HG02970 (cell line): ENCODE results near the gene DNAAF9.

Experiments used
- ATAC-seq: cut with Tn5 transposase; IDR thresholded peaks from one replicate; pipeline ENCODE4 v1.9.1; 2021; ENCODE audit warnings: mild to moderate bottlenecking, moderate library complexity, moderate number of reproducible peaks; ENCODE audit not compliant: unreplicated experiment, low FRiP score

Gene DNAAF9

DNA sequence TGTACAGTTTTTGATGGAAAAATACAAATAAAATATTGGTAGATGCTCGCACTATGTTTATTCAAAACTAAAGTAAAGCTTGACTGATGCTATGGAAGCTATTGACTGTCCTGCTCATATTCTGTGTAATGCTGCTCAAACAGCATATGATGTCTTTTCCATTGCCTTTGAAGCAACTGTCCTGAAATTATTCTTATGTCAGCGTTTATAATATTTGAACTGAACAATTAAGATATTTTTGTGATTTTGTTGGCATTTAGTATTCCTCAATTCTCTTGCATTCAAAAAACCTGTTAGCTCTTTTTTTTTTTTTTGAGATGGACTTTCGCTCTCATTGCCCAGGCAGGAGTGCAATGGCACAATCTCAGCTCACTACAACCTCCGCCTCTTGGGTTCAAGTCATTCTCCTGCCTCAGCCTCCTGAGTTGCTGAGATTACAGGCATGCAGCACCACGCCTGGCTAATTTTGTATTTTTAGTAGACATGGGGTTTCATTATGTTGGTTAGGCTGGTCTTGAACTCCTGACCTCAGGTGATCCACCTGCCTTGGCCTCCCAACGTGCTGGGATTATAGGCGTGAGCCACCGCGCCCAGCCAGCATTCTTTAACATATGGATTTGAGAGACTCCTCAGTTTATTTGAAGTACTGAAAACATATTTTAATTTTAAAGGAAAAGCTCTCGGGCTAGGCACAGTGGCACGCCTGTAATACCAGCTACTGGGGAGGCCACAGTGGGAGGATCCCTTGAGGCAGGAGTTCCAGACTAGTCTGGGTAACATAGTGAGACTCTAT lies 5.3 kb upstream of the DNAAF9 start:
- no peak for ATAC-seq

DNA sequence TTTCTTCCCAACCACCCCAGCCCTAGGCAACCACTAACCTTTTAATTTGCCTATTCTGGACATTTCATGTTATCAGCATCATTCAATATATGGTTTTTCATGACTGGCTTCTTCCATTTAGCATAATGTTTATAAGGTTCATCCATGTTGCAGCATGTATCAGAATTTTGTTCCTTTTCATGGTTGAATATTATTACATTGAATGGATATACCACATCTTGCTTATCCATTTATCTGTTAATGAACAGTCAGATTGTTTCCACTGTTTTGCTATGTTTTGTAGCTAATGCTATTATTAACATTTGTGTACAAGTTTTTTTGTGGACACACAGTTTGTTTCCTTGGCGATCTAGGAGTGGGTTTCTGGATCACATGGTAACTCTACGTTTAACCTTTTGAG lies 3.0 kb upstream of the DNAAF9 start:
- ATAC-seq, result no peak

DNA sequence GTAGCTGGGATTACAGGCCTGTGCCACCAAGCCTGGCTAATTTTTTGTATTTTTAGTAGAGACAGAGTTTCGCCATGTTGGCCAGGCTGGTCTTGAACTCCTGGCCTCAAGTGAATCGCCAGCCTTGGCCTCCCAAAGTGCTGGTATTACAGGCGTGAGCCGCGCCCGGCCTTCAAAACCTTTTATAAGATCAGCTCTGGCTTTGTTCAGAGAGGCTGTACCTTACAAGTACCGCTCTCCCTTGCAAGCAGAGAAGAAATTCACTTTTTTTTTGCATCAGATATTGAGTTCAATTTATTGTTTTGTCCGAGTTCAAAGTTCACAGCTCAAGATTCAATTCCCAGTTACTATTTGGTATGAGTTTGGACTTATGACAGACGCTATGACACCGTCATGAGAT lies 1.9 kb upstream of the DNAAF9 start:
- no peak for ATAC-seq

DNA sequence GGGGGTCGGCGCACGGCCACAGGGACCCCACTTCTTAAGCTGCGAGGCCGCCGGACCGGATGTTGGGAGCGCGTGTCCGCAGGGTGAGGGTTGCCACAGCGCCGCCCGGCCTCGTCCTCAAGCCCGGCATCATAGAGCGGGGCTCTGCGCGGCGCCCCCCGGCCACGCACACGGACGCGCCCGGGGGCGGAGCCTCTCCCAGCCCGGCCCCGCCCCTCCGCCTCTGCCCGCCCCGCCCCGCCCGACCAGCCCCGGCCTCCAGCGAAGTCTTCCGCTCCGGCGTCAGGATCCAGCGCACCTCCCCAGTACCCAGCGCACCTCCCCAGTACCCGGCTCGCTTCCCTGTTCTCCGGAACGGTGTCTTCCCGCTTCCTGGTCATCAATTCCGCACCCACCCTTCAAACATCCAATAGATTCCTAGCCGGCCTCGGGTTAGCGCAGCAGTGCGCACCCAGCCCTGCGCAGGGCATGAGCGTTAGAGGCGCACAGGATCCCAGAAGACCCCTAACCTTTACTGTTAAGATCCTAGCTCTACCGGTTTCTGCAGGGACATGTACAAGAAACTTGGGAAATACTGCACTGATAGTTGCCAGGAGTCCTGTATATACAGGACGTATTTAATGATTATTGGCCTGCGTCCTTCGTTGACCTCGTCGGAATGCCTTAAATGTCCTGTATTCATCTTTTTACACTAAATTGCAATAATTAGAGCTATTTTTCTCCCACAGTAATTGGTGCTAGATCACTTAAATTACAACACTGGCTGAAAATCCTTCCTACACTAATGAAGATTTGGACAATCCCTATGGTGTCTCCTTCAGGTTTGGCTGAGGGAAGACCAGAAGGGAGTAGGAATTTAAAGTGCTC lies 535 bp upstream of the DNAAF9 start:
- ATAC-seq, result no peak

DNA sequence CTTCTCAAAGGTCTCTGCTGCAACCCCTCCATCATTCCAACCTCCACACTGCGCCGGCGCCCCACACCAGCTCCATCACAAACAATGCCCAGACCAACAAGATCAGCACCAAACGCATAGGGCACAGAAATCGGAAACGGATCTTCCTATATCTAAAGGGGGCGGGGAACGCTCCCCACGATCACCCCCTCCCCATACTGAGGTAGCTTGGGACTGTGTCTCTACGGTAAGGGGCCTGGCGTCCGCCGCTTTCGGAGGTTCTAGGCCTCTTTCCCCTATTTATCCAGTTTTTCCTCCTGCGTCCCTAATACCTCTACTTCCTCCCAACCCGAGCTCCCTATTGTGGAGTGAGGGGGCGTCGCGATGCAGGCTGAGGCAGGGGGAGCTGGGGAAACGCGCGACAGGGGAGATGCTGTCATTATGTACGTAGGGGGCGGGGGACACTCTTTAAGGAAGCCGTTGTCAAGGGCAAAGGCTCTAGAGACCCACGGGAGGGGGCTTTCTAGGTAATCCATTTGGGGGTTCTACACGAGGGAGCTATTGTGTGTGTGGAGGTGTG lies 909 bp downstream of the DNAAF9 start:
- ATAC-seq, result no peak

DNA sequence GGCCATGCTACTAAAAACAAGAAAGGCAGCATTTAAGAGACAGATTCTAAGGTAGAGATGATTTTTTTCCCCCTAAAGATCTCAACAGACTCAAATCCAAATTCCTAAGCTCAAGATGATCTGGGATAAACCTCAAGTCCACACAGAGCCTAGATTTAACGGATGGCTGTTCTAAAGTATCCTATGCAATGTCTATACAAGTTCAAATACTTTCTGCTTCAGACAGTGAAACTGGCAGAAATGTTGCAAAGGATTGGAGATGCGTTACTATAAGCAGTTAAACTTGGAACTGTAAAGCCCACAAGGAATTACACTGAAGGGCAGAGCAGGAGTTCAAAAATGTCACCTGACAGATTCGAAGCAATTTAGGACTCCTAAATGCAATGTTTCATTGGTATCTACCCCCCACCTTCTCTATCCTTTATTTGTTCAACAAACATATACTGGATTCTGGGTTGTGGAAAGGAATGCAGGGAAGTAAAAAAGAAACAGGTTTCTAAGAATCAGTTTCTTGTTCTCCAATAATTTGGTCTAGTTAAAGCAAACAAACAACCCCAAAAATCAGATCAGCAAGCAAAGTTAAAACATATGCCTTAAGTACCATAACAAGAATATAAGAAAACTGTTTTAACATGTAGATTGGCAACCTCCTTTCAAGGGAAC lies 1.6 kb downstream of the DNAAF9 start:
- ATAC-seq, result no peak

DNA sequence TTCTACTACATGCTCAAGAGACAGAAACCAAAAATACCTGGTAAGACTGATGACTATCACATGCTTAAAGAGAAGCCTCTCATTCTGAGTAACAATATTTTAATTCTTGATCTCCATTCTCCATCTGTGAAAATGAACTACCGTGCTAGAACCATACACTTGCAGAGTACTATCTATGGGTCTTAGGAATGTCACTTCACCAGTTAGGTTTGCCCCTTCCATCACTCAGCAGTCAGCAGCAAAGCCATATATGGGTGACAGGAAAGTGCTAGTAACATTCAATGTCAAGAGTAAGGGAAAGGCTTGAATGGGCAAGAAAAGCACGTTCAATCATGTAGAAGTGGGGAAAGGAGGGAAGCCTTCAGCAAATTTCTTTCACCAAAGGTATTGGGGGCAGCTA lies 2.3 kb downstream of the DNAAF9 start:
- ATAC-seq, result no peak

DNA sequence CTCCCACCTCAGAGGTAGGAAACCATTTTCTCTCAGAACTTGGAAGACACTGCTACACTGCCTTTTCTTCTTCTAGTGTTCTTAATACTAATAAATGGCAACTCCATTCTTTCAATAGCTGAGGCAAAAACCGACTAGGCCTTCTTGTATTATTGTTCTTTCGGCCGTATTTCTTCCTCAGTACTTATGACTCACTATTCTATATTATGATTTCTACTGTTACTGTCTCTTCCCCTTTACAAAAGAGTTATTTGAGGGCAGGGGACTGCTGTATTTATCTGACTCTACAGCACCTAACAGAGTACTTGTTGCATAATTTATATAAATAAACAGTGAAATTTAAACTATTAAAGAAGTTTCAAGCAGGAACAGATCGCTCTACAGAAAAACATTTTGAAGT lies 3.1 kb downstream of the DNAAF9 start:
- no peak for ATAC-seq

DNA sequence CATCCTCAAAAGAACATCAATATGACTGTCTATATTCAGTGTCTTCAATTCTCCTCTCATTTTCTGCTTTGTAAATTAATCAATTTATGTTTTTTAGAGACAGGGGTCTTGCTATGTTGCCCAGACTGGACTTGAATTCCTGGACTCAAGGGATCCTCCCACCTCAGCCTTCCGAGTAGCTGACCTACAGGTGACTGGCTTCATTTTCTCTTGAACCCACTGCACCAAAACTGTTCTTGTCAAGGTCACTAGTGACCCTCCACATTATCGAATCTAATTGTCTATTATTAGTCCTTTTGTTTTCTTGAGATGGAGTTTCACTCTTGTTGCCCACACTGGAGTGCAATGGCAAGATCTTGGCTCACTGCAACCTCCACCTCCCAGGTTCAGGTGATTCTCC lies 3.7 kb downstream of the DNAAF9 start:
- no peak for ATAC-seq

DNA sequence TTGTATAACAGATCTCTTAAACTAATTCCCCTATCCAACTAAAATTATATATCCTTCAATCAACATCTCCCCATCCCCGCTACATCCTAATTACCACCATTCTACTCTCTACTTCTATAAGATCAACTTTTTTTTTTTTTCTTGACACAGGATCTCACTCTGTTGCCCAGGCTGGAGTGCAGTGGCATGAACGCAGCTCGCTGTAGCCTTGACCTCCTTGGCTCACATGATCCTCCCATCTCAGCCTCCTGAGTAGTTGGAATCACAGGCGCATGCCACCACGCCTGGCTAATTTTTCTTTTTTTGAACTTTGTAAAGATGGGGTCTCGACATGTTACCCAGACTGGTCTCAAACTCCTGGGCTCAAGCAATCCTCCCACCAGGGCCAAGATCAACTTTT lies 5.0 kb downstream of the DNAAF9 start:
- ATAC-seq, result no peak

DNA sequence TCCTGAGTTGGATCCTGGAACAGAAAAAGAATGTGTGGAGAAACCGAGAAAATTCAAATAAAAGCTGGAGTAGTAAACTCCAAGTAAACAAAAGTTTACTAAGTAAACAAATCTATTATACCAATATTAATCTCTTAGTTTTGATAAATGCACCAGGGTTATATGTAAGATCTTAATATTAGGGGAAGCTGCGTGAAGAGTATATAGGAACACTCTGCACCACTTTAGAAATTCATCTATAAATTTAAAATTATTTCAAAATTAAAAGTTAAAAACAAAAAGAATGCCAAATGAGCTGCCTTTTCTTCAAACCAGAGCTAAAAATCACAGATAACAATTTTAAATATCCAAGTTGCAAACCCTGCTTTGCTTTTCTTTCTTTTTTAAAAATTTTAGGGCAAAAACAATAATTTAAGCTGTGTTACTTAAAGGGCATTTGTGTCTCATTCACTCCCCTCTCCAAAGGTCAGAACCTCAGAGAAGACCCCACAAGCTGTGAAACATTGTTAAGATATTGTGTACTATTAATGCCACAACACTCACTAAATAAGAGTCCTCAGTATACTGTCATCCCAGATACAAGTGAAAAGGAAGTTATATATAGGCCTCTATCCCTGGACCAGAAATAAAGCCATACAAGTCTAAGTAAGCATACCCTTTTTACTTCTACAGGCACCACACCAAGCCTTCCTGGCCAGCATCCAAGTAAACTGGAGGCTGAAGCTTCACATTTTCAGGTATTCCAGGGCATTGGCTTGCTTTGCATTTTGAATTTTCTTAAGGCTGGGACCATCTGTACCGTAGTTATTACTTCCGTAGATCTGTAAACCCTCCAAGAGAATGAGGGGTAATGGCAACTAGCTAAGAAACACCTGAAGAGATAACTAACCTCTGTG lies 7.0 kb downstream of the DNAAF9 start:
- no peak for ATAC-seq

DNA sequence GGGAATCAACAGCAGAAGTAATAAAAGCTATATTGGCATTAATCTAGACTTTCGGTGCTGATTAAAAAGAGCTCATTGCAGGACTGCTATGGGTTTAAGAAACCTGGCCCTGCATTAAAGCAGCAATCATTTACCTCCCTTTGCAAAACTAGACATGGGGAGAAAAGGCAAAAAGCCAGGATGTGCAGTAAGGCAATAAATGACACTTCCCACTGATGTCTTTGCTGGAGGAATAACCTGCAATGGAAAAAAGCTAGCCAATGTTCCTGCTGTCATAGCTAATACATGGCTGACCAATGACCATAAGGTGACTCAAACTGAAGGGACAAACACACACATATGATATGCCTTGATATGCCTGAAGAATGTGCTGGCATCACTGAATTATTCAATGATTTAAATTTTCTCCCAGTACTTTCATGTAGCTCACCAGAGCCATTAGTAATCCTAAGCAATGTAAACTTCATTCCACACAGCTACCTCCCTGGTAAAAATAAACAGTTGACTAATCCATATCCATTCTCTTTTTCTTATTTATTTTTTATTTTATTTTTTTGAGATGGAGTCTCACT lies 8.7 kb downstream of the DNAAF9 start:
- ATAC-seq, result no peak

DNA sequence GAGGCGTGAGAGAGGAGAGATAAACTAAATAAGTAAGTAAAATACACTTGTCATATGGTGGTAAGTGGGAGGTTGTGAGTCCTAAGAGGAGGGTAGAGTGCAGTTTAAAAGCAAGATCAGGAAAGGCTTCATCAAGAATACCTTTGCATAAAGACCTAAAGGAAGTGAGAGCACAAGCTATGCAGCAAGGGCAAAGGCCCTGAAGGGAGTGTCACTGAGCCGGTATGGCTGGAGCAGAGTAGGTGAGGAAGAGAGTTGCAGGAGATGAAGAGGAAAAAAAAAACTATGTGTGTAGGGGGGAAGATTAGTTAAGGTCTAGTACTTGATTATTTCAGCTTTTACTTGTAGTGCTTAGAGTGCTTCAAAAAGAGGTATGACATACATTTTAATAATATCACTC lies 11.0 kb downstream of the DNAAF9 start:
- ATAC-seq, result no peak

DNA sequence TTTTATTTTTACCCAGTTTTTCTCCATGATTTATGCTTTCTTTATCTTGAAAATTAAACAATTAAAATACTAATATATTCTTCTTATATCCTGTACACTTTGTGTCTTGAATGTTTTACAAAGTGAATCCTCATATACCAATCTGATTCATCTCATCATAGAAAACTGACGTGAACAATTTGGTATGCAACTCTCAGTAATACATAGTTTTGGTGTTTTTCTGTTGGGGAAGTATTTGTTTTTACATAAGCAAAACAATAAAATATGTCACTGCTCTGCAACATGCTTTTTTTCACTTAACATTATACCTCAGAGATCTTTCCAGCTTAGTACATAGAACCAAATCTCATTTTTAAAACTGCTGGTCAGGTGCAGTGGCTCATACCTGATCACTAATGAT lies 14.7 kb downstream of the DNAAF9 start:
- no peak for ATAC-seq

DNA sequence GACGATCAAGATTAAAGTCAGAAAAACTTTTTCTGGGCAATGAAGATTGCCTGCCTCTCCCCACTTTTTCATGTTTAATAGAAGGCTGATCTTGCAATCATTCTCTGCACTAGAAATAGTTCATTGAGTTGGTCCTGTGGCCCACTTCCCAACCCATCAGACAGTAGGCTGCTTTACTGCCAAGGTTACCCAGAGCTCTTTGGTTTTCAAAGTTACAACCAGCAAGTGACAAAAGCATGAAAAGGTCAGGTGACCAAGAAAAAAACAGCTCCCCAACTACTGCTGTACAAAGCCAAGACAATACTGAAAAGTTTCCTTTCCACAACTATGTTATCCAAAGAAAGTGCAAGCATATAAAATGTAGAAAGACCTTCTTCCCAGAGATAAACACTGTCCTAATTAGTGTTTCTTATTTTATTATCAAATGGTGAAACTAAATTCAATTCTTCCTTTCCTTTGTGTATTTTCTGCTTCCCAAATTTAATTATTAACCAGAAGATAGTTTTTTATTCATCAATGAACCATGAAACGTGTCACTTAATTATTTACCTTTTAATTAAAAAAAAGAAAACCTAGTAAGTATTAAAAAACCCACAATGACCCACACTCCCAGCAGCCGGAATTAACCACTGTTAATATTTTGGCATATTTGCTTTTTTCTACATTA lies 16.6 kb downstream of the DNAAF9 start:
- no peak for ATAC-seq

DNA sequence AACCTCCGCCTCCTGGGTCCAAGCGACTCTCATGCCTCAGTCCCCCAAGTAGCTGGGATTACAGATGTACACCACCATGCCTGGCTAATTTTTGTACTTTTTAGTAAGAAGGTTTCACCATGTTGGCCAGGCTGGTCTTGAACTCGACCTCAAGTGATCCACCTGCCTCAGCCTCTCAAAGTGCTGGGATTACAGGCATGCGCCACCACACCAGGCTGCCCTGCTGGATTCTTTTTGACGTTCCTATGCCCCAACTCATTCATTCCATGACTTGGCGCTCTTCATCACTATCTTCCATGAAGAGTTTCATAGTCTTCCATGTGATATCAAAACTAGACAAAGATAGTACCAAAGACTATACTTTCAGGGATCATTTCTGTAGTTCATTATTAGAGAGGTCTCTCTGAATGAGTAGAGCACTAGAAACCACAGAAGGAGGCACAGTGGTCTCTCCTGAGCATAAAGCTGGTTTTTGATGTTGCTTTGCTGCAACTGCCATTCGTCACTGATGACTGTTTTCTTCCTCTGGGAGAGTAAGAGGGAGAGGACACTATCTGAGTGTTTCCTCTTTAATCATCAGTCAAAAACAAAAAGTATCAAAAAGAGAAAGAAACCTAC lies 23.5 kb downstream of the DNAAF9 start:
- ATAC-seq, result no peak

DNA sequence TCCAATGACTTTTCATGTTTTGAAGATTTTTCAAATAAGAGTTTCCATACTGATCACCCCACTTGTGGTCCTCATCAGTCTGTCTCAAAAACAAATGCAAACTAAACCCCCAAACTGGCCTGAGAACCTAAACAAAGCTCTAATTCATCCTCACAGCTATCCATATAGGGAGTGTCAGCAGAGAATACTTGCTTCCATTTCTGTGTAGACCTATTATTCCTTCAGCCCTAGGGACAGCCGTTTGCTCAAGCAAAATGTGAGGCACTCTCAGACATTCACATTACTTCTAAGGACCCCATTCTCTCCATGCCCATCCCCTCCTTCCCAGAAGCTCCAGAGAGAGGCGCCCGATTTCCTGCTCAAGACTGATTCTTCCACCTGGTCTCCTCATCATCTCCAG lies 24.6 kb downstream of the DNAAF9 start:
- no peak for ATAC-seq

DNA sequence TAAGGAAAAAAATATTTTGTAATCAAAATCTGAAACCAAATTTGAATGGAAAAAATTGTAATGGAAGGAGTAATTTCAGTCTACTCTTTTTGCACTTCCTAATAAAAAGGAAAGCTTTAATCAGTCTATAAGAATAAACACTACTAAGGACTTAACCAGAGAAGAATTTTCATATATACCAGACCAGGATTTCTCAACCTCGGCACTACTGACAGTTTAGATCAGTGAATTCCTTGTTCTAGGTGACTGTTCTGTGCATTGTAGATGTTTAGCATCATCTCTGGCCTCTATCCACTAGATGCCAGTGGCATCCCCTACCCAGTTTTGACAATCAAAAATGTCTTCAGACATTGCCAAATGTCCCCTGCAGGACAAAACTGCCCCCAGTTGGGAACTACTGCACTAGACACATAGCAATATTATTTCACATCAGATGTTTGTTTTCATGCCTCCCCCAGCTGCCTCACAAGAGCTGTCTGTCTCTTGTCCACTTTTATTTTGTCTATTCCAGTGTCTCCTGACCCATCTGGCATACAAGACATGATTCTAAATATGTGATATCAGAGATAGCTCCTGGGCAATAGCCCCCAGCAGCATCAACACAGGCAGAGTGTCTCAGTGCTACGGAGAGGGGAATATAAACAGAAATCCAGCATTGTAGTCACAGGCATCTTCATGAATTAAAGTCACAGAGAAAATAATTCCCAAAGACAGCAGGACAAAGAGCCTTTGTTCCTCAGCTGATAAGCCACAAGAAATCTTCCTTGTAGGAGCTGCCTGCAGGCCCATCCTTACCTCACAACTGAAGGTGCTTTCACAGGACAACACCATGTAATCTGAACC lies 27.0 kb downstream of the DNAAF9 start:
- no peak for ATAC-seq
